Measurements from ENCODE around the gene SHROOM2. TPM values are rescaled to one million over a fixed set of nuclear protein-coding genes. Genes with fewer than 3 reads are reported as not detected.
A peak's percentile ranks its signal among the peaks of the same experiment; 100 is the strongest.

SHROOM2 gene
- total and polyA plus RNA-seq, 9 of the 15 experiments (the other 6 are each of a cell fraction or from before 2014, with no cell fraction given): not detected

- H3K9ac ChIP-seq (ENCODE audit: insufficient read depth in 1 of 2, low read depth in 2 of 2, low read length in 2 of 2): no peak overlapping the region
- ChIA-PET CTCF (ENCODE audit: low intra/inter-chr PET ratio) (interaction anchor here (0.6 to 4.0 kb wide), 3 partner anchors 119 to 701 kb away, joined by 3 to 42 read pairs (median 3); no protein-coding TSS in a partner anchor), POLR2A (no interaction called here)
- H2AFZ ChIP-seq (ENCODE audit: low read depth, low read length): no peak overlapping the region
- no peaks in the 10 kb centered on the region for H3K79me2 ChIP-seq (ENCODE audit: control insufficient read depth, insufficient read depth, low read length)
- no peak overlapping the region for H3K27ac ChIP-seq (ENCODE audit: extremely low read depth, low read depth, low read length)
- in situ Hi-C loops (cut with MboI): no loop called here
- H3K36me3 ChIP-seq (ENCODE audit: control insufficient read depth, insufficient read depth, low read length): no peaks in the 10 kb centered on the region
- H3K9me1 ChIP-seq (ENCODE audit: control insufficient read depth, insufficient read depth, low read length): no peaks in the 10 kb centered on the region
- no peaks in the 10 kb centered on the region for H3K9me3 ChIP-seq (replicated peaks; ENCODE audit: control insufficient read depth, insufficient read depth, low read depth, low read length)
- intact Hi-C loops (cut with micrococcal nuclease): loop anchor here (2.0 kb wide), 2 partner anchors 93 to 245 kb away; partner anchors contain the start of gene CLDN34
- no peaks in the 10 kb centered on the region for H4K20me1 ChIP-seq (replicated peaks; ENCODE audit: control insufficient read depth, insufficient read depth, low read length)
- ATAC-seq (peak; percentile 86), DNase-seq (ENCODE audit: extremely low read depth in 1 of 4, low spot score in 3 of 4) (peak; percentile 25 to 47 (median 39)), FAIRE-seq (peak; percentile 63)
- no peaks in the 10 kb centered on the region for H3K4me1 ChIP-seq (replicated peaks in 1 of 2; ENCODE audit: control insufficient read depth in 2 of 2, insufficient read depth in 2 of 2, low read length in 2 of 2)
- no peak overlapping the region for H3K4me2 ChIP-seq (ENCODE audit: insufficient read depth, low read length)
- H3K4me3 ChIP-seq: no peak overlapping the region
- H3K27me3 ChIP-seq (ENCODE audit: control insufficient read depth in 2 of 2, insufficient read depth in 2 of 2, low read length in 2 of 2): peaks cover 2 to 16% of the 10 kb centered on the region in 2 experiments; a peak in 2 of 5 replicates
- no TSS peak for BruUV-seq (replicated peaks)
- 0% methylated on average over 9 of the region's 9 CpGs for WGBS (ENCODE audit: insufficient coverage, low coverage, missing lambda C conversion rate)
- TF ChIP-seq HDGF (IDR thresholded peaks at IDR 0.05): no peak
- TF ChIP-seq TOE1 (IDR thresholded peaks at IDR 0.05; ENCODE audit: borderline replicate concordance): no peak
- TF ChIP-seq TOE1 (CRISPR knock-in tag; IDR thresholded peaks at IDR 0.05; ENCODE audit: borderline replicate concordance, low read depth): no peak
- TF ChIP-seq CTCF (IDR thresholded peaks at IDR 0.05 in 2 of 3, conservative IDR thresholded peaks at IDR 0.05 in 1 of 3; ENCODE audit: insufficient read depth in 2 of 3, low read depth in 1 of 3, low read length in 3 of 3): peak; percentile 47 to 69 (median 49); a peak in 5 of 6 replicates
- no peak for TF ChIP-seq NFIX (CRISPR knock-in tag; IDR thresholded peaks at IDR 0.05; ENCODE audit: low read depth)
- TF ChIP-seq SMC3 (conservative IDR thresholded peaks at IDR 0.05; ENCODE audit: insufficient read depth, low read depth, low read length): 0 out of 2 replicates have a peak, but pooled peaks have one; percentile 35
- peak in 1 of 2 experiments; percentile 52; a peak in 2 of 4 replicates for TF ChIP-seq RAD21 (CRISPR knock-in tag; conservative IDR thresholded peaks at IDR 0.05 in 1 of 2, IDR thresholded peaks at IDR 0.05 in 1 of 2)
- no peak for TF ChIP-seq ZNF398 (CRISPR knock-in tag; IDR thresholded peaks at IDR 0.05)
- no peak for TF ChIP-seq CCAR2 (IDR thresholded peaks at IDR 0.05; ENCODE audit: low read depth, low read length)
Measured at GRCh38 chrX:9873952-9874351, 87.7 kb downstream of the SHROOM2 start.
